HG02970 (cell line): ENCODE results near the gene ZNF341.
"Not testable (repeated sequence)": the region's sequence is repeated elsewhere in the genome, so short reads cannot be mapped to it uniquely, and the experiment has no call there.

Source experiments
- ATAC-seq: cut with Tn5 transposase; IDR thresholded peaks from one replicate; pipeline ENCODE4 v1.9.1; 2021; ENCODE audit warnings: mild to moderate bottlenecking, moderate library complexity, moderate number of reproducible peaks; ENCODE audit not compliant: unreplicated experiment, low FRiP score

ZNF341 gene

DNA sequence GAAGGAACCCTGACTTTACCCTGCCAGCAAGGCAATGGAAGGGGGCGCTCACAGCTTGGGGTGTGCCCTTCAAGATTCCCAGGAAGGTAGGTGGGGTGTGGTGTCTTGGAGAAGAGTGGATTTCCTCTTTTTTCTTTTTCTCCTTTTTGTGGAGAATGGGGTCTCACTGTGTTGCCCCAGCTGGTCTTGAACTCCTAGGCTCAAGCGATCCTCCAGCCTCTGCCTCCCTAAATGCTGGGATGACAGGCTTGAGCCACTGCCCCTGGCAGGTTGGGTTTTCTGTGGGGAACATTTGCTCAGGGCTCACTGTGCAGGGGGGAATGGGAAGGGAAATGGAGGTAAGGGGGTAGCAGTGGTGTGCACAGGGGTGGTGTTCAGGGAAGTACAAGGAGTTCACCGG lies 4.0 kb upstream of the ZNF341 start:
- ATAC-seq: no peak

DNA sequence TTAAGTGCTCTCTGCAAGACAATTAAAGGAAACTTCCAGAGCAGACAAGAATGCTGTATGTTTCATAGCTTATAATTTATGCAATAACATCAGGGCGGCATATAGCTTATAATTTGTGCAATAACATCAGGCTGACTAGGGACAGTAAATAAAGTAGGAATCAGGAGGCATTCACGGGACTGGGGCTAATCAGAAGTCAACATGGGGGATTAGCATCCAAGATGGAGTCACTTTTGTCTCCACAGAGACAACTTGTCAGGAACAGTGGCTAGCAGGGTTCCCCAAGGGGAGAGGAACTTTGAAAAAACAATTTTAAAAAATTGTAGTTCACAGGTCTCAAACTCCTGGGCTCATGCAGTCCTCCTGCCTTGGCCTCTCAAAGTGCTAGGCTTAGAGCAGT lies 3.3 kb upstream of the ZNF341 start:
- no peak for ATAC-seq

DNA sequence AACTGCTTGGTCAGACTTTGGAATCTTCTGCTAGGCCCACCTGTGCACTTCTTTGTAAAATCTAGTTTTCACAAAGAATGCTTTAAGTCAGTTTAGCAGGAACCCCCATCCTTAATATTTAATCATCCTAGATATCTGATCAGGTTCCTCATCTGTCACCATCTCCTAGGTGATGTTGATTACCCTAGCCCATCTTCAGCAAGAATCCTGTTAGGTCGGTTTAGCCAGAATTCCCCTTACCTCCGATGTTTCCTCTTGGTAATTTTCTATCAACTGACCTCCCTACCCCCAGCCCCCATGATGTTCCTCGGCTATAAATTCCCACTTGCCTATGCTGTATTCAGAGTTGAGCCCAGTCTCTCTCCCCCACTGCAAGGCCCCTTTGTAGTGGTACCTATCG lies 2.7 kb upstream of the ZNF341 start:
- no peak for ATAC-seq

DNA sequence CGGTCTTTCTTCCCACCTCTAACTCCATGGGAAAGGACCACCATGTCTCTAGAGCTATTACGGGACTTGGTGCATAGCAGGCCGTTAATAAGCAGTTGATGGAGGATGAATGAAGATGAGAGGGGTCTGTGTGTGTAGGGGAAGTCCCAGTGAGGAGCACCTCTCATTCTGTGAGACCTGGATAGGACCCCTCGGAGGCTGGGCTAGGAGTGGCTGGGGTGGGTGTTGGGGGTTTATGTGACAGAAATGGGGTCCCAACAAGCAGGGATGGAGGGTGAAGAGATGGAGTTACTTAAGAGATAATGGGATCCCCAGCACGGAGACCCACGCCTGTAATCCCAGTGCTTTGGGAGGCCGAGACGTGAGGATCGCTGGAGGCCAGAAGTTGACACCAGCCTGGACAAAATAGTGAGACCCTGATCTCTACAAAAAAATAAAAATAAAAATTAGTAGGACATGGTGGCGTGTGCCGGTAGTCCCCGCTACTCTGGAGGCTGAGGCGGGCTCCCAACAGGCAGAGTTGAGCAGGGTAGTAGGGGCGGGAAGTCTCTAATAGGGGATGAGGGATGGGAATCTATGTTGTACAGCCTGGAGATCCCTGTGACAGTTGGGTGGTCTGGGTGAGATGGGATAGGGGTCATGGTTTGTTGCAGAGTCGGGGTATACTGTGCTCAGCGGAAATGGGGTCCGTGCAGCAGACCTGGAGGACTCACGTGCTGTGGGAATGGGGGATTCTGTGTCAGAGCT lies 677 bp upstream of the ZNF341 start:
- no peak for ATAC-seq

DNA sequence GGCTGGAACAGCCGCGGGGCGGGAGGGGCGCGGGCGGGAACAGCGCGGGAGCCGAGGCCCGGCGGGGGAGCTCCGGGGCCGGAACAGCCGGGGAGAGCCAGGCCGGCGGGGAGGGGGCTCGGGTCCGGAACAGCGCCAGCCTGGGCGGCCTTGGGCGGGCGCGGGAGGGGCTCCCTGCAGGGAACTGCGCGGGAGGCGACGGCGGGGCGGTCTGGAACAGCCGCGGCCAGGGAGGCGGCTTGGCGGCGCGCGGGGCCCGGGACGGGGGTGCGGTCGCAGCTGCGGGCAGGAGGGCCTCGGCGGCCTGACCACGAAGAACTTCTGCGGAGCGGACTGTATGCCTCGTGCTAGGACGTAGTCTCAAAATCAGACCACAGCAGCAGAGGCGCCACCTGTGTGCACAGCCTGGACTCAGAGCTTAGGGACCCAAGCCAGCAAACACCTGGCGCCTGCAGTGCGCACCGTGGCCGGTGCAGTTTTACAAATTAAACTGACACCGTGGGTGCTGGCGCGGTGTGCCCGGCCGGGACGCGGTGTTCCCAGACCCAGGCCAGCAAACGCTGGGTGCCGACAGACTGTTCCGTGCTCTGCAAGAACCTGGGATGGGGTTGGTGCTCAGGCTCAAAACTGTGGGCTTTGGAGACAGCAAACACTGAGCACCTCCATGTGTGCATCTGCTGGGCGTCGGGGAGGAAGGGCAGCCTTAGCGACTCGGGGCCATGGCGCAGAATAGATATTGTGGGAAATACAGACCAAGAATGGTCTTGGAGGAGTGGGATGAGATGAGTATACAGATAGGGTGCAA lies 572 bp downstream of the ZNF341 start:
- peak; percentile 2 for ATAC-seq

DNA sequence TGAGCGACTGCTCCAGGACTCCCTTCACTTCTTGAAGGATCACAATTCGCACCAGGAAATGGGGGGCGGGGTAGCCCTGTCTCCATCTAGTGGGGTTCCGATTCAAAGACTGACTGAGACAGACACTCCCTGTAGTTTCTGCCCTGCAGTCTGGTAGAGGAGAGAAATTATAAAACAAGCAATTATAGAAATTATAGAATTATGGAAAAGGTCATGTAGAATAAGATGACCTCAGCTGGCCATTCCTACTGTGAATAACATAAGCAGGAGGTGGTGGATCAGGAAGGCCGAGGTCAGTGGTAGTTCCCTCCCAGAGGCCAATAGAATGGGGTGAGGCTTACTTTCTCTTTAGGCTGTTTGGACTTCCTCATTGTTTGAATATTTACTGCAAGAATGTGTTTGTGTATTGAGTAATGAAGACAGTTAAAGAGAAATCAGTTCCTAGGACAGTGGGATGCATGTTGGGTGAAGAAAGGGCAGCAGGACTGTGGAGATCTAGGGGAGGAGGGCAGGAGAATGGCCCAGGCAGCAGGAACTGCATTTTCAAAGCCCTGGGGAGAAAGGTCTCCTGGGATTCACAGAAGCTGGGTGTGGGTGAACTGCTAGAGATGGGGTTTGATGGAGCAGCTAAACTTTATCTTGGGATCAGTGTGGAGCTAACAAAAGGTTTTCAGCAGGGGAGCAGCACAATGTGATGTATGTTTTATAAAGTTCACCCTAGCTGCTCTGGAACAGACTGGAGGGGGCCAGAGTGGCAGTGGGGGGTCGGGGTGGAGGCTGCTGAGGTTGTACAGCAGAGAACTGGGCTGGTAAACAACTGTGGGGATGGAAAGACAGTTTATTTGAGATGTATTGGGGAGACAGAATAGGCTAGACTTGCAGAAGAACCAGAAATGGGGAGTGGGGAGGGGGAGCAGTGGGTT lies 2.1 kb downstream of the ZNF341 start:
- no peak for ATAC-seq

DNA sequence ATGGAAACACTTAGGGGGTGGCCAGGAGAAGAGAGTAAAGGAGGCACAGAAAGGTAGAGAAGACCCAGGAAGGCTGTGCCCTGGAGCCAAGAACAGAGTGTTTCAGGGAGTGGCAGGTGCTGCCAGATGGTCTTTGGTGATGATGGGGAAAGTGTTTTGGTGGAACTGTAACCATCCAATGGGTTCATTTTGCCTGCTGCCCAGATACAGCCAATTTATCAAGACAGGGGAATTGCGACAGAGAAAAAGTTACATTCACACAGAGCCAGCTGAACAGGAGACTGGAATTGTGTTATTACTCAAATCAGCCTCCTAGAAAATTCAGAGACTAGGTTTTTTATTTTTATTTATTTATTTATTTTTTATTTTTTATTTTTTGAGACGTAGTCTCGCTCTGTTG lies 5.2 kb downstream of the ZNF341 start:
- ATAC-seq: no peak

DNA sequence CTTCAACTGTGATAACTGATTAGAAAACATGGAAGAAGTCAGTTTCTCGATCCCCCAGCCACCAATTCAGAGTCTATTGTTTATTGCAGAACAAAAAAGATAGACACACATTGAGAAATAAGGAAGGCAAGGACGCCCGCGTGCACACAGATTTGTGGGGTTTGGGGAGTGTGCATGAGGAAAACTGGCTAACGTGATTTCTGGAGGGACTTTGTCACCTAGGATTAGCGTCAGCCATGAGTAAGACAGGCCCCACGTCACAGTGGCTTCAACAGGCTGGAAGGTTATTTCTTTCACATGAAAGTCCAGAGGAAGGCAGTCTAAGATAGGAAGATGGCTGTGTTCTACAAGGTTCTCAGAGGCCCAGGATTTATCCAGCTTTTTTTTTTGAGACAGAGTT lies 7.7 kb downstream of the ZNF341 start:
- ATAC-seq: no peak

DNA sequence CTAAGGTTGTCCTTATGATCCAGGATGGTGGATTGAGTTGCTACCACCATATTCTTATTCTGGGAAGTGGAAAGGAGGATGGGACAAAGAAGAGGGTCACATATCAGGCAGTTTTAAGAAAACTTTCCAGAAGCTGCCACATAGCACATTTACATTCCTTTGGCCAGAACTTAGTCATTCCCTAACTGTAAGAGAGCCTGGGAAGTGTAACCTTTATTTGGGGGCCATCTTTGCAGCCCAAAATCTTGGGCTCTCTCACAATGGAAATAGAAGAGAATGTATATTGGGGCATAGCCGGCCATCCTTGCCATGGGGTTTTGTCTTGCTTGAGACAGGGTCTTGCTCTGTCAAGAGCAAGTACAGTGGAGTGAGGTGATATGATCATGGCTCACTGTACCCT lies 8.4 kb downstream of the ZNF341 start:
- no peak for ATAC-seq

DNA sequence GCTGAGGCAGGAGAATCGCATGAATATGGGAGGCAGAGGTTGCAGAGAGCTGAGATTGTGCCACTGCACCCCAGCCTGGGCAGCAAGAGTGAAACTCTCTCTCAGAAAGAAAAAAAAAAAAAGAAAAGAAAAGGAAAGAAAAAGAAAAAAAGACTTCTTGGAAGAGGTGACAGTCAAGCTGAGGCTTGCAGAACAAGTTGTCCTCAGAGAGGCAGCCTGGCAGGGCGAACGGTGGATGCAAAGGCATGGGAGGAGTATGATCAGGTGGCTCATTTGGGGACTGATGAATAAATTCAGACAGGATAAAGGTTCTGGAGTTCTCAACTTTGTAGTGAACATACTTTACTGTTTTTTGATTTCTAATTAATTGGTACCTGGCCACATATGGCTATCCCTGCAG lies 12.4 kb downstream of the ZNF341 start:
- no peak for ATAC-seq

DNA sequence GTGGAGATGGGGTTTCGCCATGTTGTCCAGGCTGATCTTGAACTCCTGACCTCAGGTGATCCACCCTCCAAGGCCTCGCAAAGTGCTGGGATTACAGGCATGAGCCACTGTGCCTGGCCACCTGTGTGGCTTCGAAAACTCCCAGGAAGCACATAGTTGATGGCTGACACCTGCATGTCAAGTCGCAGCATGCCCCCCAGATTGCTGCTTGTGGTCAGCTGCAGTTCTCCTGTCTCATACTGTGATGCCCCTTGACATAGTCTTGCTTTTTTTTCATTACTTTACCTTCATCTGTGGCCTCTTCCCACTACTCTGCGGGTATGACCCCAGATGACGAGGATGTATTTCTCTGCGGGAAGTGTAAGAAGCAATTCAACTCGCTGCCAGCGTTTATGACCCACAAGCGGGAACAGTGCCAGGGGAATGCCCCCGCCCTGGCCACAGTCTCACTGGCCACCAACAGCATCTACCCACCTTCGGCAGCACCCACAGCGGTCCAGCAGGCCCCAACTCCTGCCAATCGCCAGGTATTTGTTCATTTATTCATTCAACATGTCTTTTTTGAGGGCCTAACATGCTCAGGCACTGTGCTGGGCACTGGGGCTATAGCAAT lies 13.1 kb downstream of the ZNF341 start:
- no peak for ATAC-seq

DNA sequence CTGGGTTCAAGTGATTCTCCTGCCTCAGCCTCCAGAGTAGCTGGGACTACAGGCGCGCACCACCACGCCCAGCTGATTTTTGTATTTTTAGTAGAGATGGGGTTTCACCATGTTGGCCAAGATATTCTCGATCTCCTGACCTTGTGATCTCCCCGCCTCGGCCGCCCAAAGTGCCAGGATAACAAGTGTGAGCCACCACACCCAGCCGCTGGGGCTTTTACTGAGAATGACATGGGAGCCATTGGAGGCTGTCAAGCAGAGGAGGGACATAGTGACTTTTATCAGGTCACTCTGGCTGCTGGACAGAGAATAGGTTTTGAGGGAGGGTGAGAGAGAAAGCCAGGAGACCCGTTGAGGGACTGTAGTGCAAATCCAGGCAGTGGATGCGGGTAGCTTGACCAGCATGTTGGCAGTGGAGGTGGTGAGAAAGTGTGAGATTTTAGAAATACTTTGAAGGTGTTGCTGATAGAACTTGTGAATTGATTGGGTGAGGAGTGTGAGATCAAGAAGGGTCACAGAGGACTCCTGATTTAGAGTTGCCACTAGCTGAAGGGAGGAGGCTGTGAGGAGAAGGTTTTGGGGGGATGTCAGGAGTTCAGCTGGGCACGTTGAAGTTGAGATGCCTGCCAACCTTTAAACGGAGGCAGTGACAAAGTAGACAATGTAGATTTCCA lies 14.7 kb downstream of the ZNF341 start:
- ATAC-seq: no peak

DNA sequence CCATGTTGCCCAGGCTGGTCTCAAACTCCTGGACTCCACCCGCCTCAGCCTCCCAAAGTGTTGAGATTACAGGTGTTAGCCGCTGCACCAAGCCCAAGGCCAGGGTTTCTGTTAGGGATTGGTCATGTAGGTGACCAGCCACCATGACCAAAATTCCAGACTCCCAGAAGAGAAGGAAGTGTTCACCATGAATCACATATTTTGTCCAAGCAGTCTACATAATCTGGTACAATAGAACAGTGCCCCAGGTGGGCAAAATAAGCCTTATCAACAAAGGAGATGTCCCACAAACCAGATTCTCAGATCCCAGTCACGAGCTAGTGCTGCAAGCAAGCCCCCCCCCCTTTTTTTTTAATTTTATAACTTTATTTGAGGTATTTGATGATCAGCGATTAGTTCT lies 20.0 kb downstream of the ZNF341 start:
- ATAC-seq: no peak

DNA sequence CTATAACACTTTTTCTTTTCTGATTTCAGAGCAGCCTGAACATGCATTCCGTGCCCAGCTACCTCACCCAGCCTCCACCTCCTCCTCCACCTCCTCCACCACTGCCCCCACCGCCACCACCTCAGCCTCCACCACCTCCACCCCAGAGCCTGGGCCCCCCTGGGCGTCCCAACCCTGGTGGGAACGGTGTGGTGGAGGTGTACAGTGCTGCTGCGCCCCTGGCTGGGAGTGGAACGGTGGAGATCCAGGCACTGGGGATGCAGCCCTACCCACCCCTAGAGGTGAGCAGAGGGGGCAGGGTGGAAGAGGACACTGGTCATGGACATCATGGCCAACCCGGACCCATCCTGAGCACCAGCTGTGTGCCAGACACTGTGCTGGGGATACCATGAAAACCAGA lies 21.3 kb downstream of the ZNF341 start:
- ATAC-seq: no peak

DNA sequence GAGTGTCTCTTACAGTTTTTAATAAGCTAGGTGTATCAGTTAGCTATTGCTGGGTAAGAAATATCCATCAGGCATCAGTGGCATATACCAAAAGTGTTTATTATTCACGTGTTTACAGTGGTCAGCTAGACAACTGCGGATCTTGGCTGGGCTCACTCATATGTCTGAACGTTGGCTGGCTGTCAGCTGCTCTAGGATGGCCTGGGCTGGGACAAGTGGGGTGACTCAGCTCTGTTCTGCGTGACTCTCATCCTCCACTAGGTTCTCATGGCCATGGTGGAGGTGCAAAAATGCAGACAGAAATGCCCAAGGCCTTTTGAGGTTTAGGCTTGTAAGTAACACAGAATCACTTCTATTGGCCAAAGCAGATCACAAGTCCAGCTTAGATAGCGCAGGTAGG lies 22.0 kb downstream of the ZNF341 start:
- ATAC-seq: no peak

DNA sequence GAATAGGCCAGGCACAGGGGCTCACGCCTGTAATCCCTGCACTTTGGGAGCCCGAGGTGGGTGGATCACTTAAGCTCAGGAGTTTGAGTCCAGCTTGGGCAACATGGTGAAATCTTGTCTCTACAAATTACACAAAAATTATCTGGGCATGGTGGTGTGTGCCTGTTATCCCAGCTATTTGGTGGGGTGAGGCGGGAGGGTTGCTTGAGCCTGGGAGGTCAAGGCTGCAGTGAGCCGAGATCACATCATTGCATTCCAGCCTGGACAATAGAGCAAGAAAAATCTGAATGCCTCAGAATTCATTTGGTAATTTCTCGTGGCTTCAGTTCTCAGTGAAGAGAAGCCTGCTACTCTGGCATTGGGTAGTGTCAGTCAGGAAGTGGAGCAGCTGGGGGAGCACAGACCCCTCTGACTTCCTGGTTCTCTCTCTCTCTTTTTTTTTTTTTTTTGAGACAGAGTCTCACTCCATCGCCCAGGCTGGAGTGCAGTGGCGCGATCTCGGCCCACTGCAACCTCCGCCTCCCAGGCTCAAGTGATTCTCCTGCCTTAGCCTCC lies 24.2 kb downstream of the ZNF341 start:
- ATAC-seq: not testable (repeated sequence)

DNA sequence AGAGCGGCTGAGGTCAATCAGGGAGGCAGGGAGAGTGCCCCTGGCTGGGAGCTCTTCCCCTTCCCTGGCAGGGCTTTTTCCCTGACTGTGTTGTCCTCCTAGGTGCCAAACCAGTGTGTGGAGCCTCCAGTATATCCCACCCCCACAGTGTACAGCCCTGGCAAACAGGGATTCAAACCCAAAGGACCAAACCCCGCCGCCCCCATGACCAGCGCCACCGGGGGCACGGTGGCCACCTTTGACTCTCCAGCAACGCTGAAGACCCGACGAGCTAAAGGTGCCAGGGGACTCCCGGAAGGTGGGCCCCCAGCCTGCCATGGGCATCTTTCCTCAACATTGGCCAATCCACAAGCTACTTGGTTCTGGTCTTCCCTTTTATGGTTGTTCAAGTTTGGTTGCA lies 25.2 kb downstream of the ZNF341 start:
- ATAC-seq: no peak

DNA sequence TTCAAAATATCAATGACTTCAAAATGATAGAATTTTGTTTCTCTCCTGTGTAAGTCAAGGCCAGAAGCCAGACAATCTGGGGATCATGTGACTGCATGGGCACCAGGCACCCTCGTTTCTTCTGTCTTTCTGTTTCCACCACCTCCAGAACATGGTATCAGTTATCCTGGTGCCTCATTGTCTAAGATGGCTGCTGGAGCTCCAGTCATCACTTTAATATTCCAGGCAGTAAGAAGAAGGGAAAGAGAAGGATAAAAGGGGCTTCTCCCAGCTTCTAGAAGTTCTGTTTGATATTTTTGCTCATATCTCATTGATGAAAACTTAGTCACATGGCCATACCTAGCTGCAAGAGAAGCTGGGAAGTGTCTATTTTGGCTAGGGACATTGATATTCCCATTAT lies 25.7 kb downstream of the ZNF341 start:
- ATAC-seq: no peak

DNA sequence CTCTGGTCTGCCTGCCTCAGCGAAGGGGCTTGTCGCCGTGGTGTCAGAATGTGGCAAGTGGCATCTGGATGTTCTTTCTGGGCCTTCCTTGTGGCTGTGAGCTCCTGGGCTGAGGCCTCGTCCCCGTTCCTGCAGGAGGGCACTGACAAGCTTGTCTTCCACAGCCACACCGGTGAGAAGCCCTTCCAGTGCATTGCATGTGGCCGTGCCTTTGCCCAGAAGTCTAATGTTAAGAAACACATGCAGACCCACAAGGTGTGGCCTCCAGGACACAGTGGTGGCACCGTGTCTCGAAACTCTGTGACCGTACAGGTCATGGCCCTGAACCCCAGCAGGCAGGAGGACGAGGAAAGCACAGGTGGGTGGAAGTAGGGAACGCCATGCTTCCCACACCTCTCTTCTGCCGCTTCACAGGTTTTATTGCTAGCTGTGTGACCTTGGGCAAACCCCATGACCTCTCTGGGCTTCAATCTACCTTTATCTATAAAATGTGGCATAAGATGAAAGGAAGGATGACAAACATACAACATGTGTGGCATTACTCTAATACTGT lies 30.0 kb downstream of the ZNF341 start:
- no peak for ATAC-seq
